A549 (cell line): Measurements from ENCODE around the gene SARS1. TPM values are rescaled to one million over a fixed set of nuclear protein-coding genes. Genes with fewer than 3 reads are reported as not detected.

Source experiments
- ATAC-seq, 2 experiments: fragments of 200-7000 bp in 1 of 2; fragments of >200 bp in 1 of 2; cut with Nextera tagmentation in 1 of 2; cut with Tn5 transposase in 1 of 2; 3 replicates each; pipeline versions ENCODE4 v1.8.0 to v1.9.1; 2018 to 2020; ENCODE audit warnings: mild to moderate bottlenecking in 1 of 2, moderate library complexity in 1 of 2
- CTCF ChIA-PET: fragments of 300-600 bp; sonication (Branson Sonifier 250); formaldehyde crosslinking; extraction: SDS; loops from one replicate; lab custom pipeline; 2021; ENCODE audit warnings: antibody characterized with exemption, inconsistent platforms; lab: Yijun Ruan, JAX
- POLR2A ChIA-PET: fragments of 350-600 bp; formaldehyde crosslinking; extraction: SDS; loops from one replicate; lab custom pipeline; 2021; ENCODE audit warnings: antibody characterized with exemption, inconsistent platforms; lab: Yijun Ruan, JAX
- DNase-seq, 2 experiments: peaks; one replicate each; pipeline versions ENCODE4 v3.0.0 to v3.0.0-alpha.2; 2011 to 2016; ENCODE audit warnings: low read depth in 1 of 2, low spot score in 1 of 2
- FAIRE-seq: peaks from 2 replicates; lab custom pipeline; 2011; peaks lifted over from hg19 to GRCh38; lab: Jason Lieb, UNC
- H3K27ac ChIP-seq, 2 experiments: fragments of >200 bp; sonication (Bioruptor Twin); formaldehyde crosslinking; 3 replicates each; pipeline ENCODE4 v1.5.1; 2016 to 2017
- H3K4me1 ChIP-seq: fragments of >200 bp; sonication (Bioruptor Twin); formaldehyde crosslinking; 3 replicates; pipeline ENCODE4 v1.6.1; 2016
- H3K4me2 ChIP-seq: fragments of >200 bp; sonication (Bioruptor Twin); formaldehyde crosslinking; 3 replicates; pipeline ENCODE4 v1.6.1; 2016
- H3K4me3 ChIP-seq: fragments of >200 bp; sonication (Bioruptor Twin); formaldehyde crosslinking; 3 replicates; pipeline ENCODE4 v1.5.1; 2016
- H3K9me3 ChIP-seq: fragments of >200 bp; sonication (Bioruptor Twin); formaldehyde crosslinking; 3 replicates; pipeline ENCODE4 v1.6.1; 2016
- ATOH8 ChIP-seq: fragments of 250-450 bp; sonication (Bioruptor Pico); IDR thresholded peaks from 2 replicates; pipeline ENCODE4 v1.5.0; 2020; ENCODE audit warnings: low read depth, mild to moderate bottlenecking, moderate library complexity
- CBX8 ChIP-seq: fragments of 200-600 bp; sonication (generic); IDR thresholded peaks from 2 replicates; pipeline ENCODE4 v1.6.1; 2016
- CHD2 ChIP-seq: fragments of 150-350 bp; IDR thresholded peaks from 2 replicates; pipeline ENCODE4 v1.6.1; 2014; ENCODE audit warnings: low read length; ENCODE audit not compliant: partially characterized antibody
- EHMT2 ChIP-seq: fragments of 200-600 bp; sonication (generic); IDR thresholded peaks from 2 replicates; pipeline ENCODE4 v1.6.1; 2016; ENCODE audit warnings: antibody characterized with exemption, low read depth, mild to moderate bottlenecking, moderate library complexity
- ELK1 ChIP-seq: fragments of 150-350 bp; IDR thresholded peaks from 2 replicates; pipeline ENCODE4 v1.6.1; 2014; ENCODE audit warnings: low read depth, mild to moderate bottlenecking, low read length
- FOSB ChIP-seq: fragments of 250-450 bp; sonication (Bioruptor Pico); IDR thresholded peaks from 2 replicates; pipeline ENCODE4 v1.5.0; 2020; ENCODE audit warnings: mild to moderate bottlenecking, moderate library complexity
- FOSL2 ChIP-seq, 2 experiments: fragments of 450-650 bp in 1 of 2; fragments of >200 bp in 1 of 2; sonication (Bioruptor Twin) in 1 of 2; formaldehyde crosslinking; IDR thresholded peaks; 2 replicates each; pipeline versions ENCODE4 v1.5.0 to v1.6.1; 2016 to 2020; ENCODE audit warnings: mild to moderate bottlenecking in 1 of 2, moderate library complexity in 1 of 2
- FOXS1 ChIP-seq: fragments of 250-450 bp; sonication (Bioruptor Pico); IDR thresholded peaks from 2 replicates; pipeline ENCODE4 v1.5.0; 2020; ENCODE audit warnings: mild to moderate bottlenecking, moderate library complexity
- HOXA7 ChIP-seq: fragments of 250-450 bp; sonication (Bioruptor Pico); IDR thresholded peaks from 2 replicates; pipeline ENCODE4 v1.5.0; 2020; ENCODE audit warnings: mild to moderate bottlenecking, moderate library complexity
- JUN ChIP-seq, 2 experiments: fragments of >200 bp; sonication (Bioruptor Twin); formaldehyde crosslinking; IDR thresholded peaks; 2 replicates in 1 of 2; 3 replicates in 1 of 2; pipeline ENCODE4 v1.6.1; 2016 to 2017
- MYC ChIP-seq: IDR thresholded peaks from 2 replicates; pipeline ENCODE4 v1.6.1; 2012; ENCODE audit warnings: mild to moderate bottlenecking, inconsistent platforms, low read length, improper control_type of control experiment, borderline replicate concordance
- POLR2A ChIP-seq: IDR thresholded peaks from 2 replicates; pipeline ENCODE4 v1.6.1; 2012; ENCODE audit warnings: mild to moderate bottlenecking, low read length
- RAD21 ChIP-seq, 2 experiments: fragments of >200 bp in 1 of 2; sonication (Bioruptor Twin) in 1 of 2; formaldehyde crosslinking in 1 of 2; IDR thresholded peaks in 1 of 2; conservative IDR thresholded peaks in 1 of 2; 2 replicates in 1 of 2; 3 replicates in 1 of 2; pipeline ENCODE4 v1.6.1; 2012 to 2018; ENCODE audit warnings: inconsistent platforms in 1 of 2
- RNF2 ChIP-seq: fragments of 200-600 bp; sonication (generic); IDR thresholded peaks from 2 replicates; pipeline ENCODE4 v1.6.1; 2016; ENCODE audit warnings: low read depth, mild to moderate bottlenecking, antibody characterized with exemption, moderate library complexity, borderline replicate concordance
- TFCP2L1 ChIP-seq: fragments of 250-450 bp; sonication (Bioruptor Pico); IDR thresholded peaks from 2 replicates; pipeline ENCODE4 v1.5.0; 2021; ENCODE audit warnings: mild to moderate bottlenecking
- USF2 ChIP-seq: fragments of 450-650 bp; IDR thresholded peaks from 2 replicates; pipeline ENCODE4 v1.6.1; 2014; ENCODE audit warnings: antibody characterized with exemption
- ZC3H11A ChIP-seq: fragments of 450-650 bp; IDR thresholded peaks from 2 replicates; pipeline ENCODE4 v1.6.1; 2014; ENCODE audit warnings: antibody characterized with exemption, mild to moderate bottlenecking
- WGBS: methylation state at CpG from one replicate; pipeline ENCODE4 v1.1.6; 2017; ENCODE audit errors: missing lambda C conversion rate; 5-methylcytosine and 5-hydroxymethylcytosine counted together
- polyA plus RNA-seq, 4 experiments: library from polyadenylated mRNA; depleted of rRNA in 3 of 4; stranded (reverse); fragments of >200 nt; fragmentation: RNase III in 1 of 4; extraction: RNeasy Plus Mini Kit Qiagen cat#74134 plus additional on column Dnase treatment in 1 of 4; gene quantifications; 2 replicates in 3 of 4; 3 replicates in 1 of 4; pipeline ENCODE4 v1.2.3, GENCODE V29; 2011 to 2017
- TF ChIP-seq, protein P1 (sequence below): fragments of >200 bp; sonication (Bioruptor Twin); formaldehyde crosslinking; IDR thresholded peaks from 2 replicates; pipeline ENCODE4 v1.6.1; 2016

Gene SARS1
- polyA plus RNA-seq, 2 of the 4 experiments (the other 2 are of a cell fraction) = 103 to 152 TPM

DNA sequence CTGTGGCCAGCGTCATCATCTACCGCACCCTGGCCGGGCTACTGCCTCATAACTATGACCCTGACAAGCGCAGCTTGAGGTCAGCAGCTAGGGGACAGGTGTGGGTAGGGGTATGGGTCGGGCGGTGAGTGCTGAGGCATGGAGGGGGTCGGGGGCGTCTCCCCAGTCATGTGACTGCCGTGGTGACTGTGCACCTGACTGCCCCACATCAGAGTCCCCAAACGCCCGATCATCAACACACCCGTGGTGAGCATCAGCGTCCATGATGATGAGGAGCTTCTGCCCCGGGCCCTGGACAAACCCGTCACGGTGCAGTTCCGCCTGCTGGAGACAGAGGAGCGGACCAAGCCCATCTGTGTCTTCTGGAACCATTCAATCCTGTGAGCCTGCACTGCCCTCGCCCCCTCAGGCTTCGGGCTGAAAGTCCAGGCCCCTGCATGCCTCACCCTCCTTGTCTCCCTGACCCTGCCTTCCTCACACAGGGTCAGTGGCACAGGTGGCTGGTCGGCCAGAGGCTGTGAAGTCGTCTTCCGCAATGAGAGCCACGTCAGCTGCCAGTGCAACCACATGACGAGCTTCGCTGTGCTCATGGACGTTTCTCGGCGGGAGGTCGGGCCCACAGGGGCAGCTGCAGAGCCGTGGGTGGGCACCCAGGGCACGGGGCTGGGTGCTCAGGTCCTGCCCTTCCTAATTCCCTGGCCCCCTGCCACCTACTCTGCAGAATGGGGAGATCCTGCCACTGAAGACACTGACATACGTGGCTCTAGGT lies 55.7 kb downstream of the SARS1 start:
- ChIA-PET POLR2A (no interaction called here), CTCF (interaction anchor here (1.1 to 1.3 kb wide), 4 partner anchors 9 to 131 kb away, joined by 3 to 7 read pairs (median 6); partner anchors contain the start of gene SORT1)
- ATAC-seq = no peak
- Histone ChIP-seq H3K4me2 (no peak overlapping the region), H3K4me3 (no peak overlapping the region), H3K27ac (no peak overlapping the region), H3K9me3 (no peaks in the 10 kb centered on the region), H3K4me1 (peaks cover 21% of the 10 kb centered on the region)
- 90% methylated on average over 26 of the region's 33 CpGs for WGBS
- DNase-seq = no peak
- no peak for TF ChIP-seq FOXS1 (CRISPR knock-in tag)
- TF ChIP-seq RAD21 (conservative IDR thresholded peaks at IDR 0.05 in 1 of 2, IDR thresholded peaks at IDR 0.05 in 1 of 2) = no peak
- TF ChIP-seq POLR2A = no peak
- no peak for TF ChIP-seq CHD2
- TF ChIP-seq EHMT2 = no peak
- TF ChIP-seq USF2 = no peak
- TF ChIP-seq FOSB = no peak
- FAIRE-seq = no peak

DNA sequence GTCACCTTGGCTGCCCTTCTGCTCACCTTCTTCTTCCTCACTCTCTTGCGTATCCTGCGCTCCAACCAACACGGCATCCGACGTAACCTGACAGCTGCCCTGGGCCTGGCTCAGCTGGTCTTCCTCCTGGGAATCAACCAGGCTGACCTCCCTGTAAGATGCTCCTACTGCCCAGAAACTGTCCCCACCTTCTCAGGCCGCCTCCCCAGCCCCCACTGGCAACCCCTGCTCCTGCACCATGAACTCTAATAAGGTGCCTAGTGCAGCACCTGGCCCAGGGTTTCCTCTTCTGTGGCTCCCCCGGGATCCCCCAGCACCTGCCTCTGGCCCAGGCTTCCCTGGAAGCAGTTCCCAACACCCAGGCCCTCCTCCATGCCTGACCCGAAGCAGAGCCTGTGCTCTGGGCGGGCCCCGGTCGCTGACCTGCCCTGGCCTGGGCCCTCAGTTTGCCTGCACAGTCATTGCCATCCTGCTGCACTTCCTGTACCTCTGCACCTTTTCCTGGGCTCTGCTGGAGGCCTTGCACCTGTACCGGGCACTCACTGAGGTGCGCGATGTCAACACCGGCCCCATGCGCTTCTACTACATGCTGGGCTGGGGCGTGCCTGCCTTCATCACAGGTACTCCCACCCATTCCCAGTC lies 56.4 kb downstream of the SARS1 start:
- H3K4me2 ChIP-seq = no peak overlapping the region

DNA sequence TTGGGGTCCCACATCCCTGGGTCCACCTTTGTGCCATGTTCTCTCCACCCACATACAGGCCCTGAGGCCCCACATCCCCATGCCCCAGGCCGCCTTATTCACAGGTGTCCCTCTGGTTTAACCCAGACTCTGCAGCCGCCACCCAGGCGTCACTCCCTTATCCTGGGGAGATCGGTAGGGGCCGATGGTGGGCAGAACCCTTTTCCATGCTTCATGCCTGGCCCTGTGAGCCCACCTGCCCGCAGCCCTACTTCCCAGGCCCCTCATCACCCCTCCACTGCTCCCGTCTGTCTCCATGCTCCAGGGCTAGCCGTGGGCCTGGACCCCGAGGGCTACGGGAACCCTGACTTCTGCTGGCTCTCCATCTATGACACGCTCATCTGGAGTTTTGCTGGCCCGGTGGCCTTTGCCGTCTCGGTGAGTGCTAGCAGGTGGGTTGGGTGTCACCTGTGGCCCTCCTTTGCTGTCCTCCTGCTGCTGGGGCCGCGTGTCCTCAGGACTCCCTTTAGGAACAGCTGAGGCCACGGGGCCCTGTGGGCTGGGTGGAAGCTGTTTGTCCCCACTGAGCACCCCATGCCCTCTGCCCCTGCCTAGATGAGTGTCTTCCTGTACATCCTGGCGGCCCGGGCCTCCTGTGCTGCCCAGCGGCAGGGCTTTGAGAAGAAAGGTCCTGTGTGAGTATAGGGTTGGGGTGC lies 57.1 kb downstream of the SARS1 start:
- H3K4me3 ChIP-seq = no peak overlapping the region
- H3K9me3 ChIP-seq = no peaks in the 10 kb centered on the region
- ChIA-PET CTCF (no interaction called here), POLR2A (no interaction called here)
- H3K4me2 ChIP-seq = no peak overlapping the region
- H3K4me1 ChIP-seq = peaks cover 30% of the 10 kb centered on the region
- DNase-seq = no peak
- no peak for FAIRE-seq
- 95% methylated on average over 9 of the region's 20 CpGs for WGBS
- no peak for ATAC-seq
- H3K27ac ChIP-seq = peak overlapping the region in 1 of 2 experiments; percentile 99; a peak in 1 of 6 replicates
- TF ChIP-seq RNF2 = no peak
- TF ChIP-seq ELK1 = no peak
- TF ChIP-seq FOSL2 (IDR thresholded peaks at IDR 0.05) = no peak
- no peak for TF ChIP-seq FOSL2 (CRISPR knock-in tag; IDR thresholded peaks at IDR 0.05)

More for the DNA sequence above, 56.4 kb downstream of the SARS1 start:
- no peak for DNase-seq
- WGBS = 87% methylated on average over 17 of the region's 17 CpGs
- no peak for FAIRE-seq
- no peak overlapping the region for H3K4me3 ChIP-seq
- ATAC-seq = no peak
- TF ChIP-seq USF2 (no peak), CBX8 (no peak), JUN (IDR thresholded peaks at IDR 0.05) (no peak), ATOH8 (CRISPR knock-in tag) (no peak), ZC3H11A (no peak), FOSB (no peak), HOXA7 (CRISPR knock-in tag) (no peak), MYC (no peak), TFCP2L1 (no peak)
- TF ChIP-seq, protein P1, sequence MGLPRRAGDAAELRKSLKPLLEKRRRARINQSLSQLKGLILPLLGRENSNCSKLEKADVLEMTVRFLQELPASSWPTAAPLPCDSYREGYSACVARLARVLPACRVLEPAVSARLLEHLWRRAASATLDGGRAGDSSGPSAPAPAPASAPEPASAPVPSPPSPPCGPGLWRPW = no peak
- H3K4me1 ChIP-seq = peaks cover 24% of the 10 kb centered on the region
- ChIA-PET POLR2A (no interaction called here), CTCF (interaction anchor here (1.2 kb wide), 1 partner anchor 130 kb away, joined by 7 read pairs; no protein-coding TSS in a partner anchor)
- no peak overlapping the region for H3K27ac ChIP-seq
- H3K9me3 ChIP-seq = no peaks in the 10 kb centered on the region
